Esophagus (tissue), 2 donors: ENCODE results near the gene NMNAT3. TPM values are rescaled to one million over a fixed set of nuclear protein-coding genes. Genes with fewer than 3 reads are reported as not detected.
"Not testable (repeated sequence)": the region's sequence is repeated elsewhere in the genome, so short reads cannot be mapped to it uniquely, and the experiment has no call there.

Source experiments
- H3K27ac ChIP-seq, 2 donors: one replicate each; pipeline ENCODE4 v1.5.1; 2013; ENCODE audit warnings: low read depth in 2 of 2, mild to moderate bottlenecking in 2 of 2, inconsistent platforms in 1 of 2, low read length in 1 of 2, moderate library complexity in 1 of 2
- H3K27me3 ChIP-seq, 2 donors: one replicate each; pipeline ENCODE4 v1.6.1; 2013; ENCODE audit warnings: low read length in 2 of 2, control low read depth in 1 of 2, mild to moderate bottlenecking in 1 of 2; ENCODE audit not compliant: insufficient read depth in 2 of 2, control insufficient read depth in 1 of 2
- H3K36me3 ChIP-seq, 2 donors: one replicate each; pipeline ENCODE4 v1.6.1; 2013; ENCODE audit warnings: low read length in 1 of 2; ENCODE audit not compliant: control insufficient read depth in 2 of 2, insufficient read depth in 2 of 2
- H3K4me1 ChIP-seq, 2 donors: one replicate each; pipeline ENCODE4 v1.6.1; 2013; ENCODE audit warnings: low read length in 1 of 2; ENCODE audit not compliant: control insufficient read depth in 2 of 2, insufficient read depth in 2 of 2
- H3K4me3 ChIP-seq, 2 donors: one replicate each; pipeline ENCODE4 v1.5.1; 2013; ENCODE audit warnings: low read length in 2 of 2, mild to moderate bottlenecking in 2 of 2, low read depth in 1 of 2, moderate library complexity in 1 of 2
- H3K9me3 ChIP-seq, 2 donors: one replicate each; pipeline ENCODE4 v1.6.1; 2013; ENCODE audit warnings: mild to moderate bottlenecking in 2 of 2, low read depth in 1 of 2, low read length in 1 of 2, moderate library complexity in 1 of 2; ENCODE audit not compliant: control insufficient read depth in 2 of 2, insufficient read depth in 1 of 2
- WGBS, 2 donors: extraction: QIAGEN DNeasy Blood & Tissue Kit; methylation state at CpG; one replicate each; pipeline ENCODE4 v1.1.7; 2013; 5-methylcytosine and 5-hydroxymethylcytosine counted together
- polyA plus RNA-seq, 2 donors: library from polyadenylated mRNA; stranded (reverse); fragments of 200-250 nt; gene quantifications; one replicate each; pipeline ENCODE4 v1.2.3, GENCODE V29; 2013
- donor health status: healthy with polysubstance abuse.
- donor health status: Bipolar disorder and iron deficiency.

NMNAT3 gene
- polyA plus RNA-seq, 2 donors: 2.1 to 4.6 TPM

DNA sequence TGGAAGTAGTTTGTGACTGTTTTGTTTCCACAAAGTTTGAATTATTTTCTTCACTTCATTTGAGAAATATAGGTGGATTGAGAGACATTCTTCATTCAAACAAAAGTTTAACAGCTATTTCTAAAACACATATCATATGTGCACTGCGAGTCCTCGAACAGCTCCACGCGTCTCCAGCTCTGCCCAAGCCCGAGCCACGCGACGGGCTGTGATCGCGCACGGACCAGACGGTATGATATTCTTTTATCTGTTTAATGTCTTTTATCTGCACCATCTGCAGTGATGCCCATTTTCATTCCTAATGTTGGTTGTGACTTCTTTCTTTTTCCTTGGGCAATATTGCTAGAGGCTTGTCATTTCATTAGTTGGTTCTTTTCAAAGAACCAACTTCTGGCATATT lies 94.1 kb downstream of the NMNAT3 start:
- 97% methylated on average over 12 of the region's 12 CpGs for WGBS, 2 donors
- H3K27me3 ChIP-seq, H3K27ac ChIP-seq, H3K4me3 ChIP-seq, H3K9me3 ChIP-seq, H3K36me3 ChIP-seq, H3K4me1 ChIP-seq: not testable (repeated sequence)

DNA sequence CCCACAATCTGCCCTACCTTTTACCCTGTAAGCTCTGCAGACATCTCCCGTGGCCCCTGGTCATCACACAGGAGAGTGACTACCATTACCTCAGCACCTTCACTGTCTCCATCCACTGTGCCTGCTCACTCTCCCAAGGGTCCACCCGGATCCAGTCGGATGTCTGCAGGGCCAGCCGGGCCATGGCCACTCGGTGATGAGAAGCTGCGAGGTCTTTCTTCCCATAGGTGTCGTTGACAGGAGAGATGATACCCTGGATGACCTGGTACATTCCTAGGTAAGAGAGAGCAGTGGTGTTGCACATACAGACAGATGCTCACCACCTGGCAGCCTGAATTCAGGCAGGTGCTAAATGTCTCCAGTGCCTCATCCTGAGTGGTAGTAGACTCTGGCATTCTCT lies 99.0 kb downstream of the NMNAT3 start:
- H3K4me1 ChIP-seq: no peaks in the 10 kb centered on the region
- H3K36me3 ChIP-seq: no peaks in the 10 kb centered on the region
- H3K4me3 ChIP-seq: no peak overlapping the region
- WGBS, 2 donors: 92% methylated on average over 7 of the region's 7 CpGs
- H3K27me3 ChIP-seq: no peaks in the 10 kb centered on the region
- H3K27ac ChIP-seq: no peak overlapping the region
- no peaks in the 10 kb centered on the region for H3K9me3 ChIP-seq

DNA sequence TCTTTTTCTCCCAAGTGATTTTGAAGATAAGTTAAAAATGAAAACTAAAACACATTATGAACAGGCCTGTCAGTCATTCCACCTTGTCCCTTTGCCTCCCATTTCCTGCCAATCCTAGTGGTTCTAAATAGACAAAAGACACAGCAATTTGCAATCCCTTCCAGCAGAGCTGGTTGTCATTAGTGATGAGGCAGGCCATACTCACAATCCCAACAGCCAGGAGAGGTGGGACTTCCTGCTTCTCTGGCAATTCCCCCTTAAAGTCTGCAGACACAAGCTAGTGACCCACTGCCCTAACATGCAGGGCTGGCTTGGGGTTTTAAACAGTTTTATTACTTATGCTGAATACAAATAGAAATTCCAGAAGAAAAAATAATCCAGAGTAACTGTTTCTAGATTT lies 99.9 kb downstream of the NMNAT3 start:
- H3K4me1 ChIP-seq: no peaks in the 10 kb centered on the region
- H3K9me3 ChIP-seq: no peaks in the 10 kb centered on the region
- H3K4me3 ChIP-seq: no peak overlapping the region
- no peaks in the 10 kb centered on the region for H3K36me3 ChIP-seq
- no peaks in the 10 kb centered on the region for H3K27me3 ChIP-seq
- no peak overlapping the region for H3K27ac ChIP-seq

DNA sequence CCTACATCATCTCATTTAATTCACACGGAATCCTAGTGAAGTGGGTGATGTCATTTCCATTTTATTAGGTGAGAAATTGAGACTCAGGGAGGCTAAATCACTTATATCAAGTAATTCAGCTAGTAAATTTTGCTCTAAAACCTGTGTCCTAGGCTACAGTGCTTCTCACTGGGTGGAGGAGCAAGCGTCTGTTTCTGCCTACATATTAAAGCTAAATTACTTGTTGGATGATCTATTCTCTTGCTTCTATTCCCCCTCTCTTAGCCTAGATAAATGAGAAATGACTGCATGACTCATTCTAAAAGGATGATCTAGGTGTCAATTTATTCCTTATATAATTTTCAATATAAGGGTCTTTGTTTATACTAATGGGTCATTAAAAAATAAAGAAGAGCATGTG lies 100.4 kb downstream of the NMNAT3 start:
- 93 to 96% methylated on average over 2 of the region's 2 CpGs for WGBS, 2 donors
- H3K36me3 ChIP-seq: no peaks in the 10 kb centered on the region
- no peak overlapping the region for H3K4me3 ChIP-seq
- no peaks in the 10 kb centered on the region for H3K27me3 ChIP-seq
- no peaks in the 10 kb centered on the region for H3K4me1 ChIP-seq
- no peaks in the 10 kb centered on the region for H3K9me3 ChIP-seq
- no peak overlapping the region for H3K27ac ChIP-seq

DNA sequence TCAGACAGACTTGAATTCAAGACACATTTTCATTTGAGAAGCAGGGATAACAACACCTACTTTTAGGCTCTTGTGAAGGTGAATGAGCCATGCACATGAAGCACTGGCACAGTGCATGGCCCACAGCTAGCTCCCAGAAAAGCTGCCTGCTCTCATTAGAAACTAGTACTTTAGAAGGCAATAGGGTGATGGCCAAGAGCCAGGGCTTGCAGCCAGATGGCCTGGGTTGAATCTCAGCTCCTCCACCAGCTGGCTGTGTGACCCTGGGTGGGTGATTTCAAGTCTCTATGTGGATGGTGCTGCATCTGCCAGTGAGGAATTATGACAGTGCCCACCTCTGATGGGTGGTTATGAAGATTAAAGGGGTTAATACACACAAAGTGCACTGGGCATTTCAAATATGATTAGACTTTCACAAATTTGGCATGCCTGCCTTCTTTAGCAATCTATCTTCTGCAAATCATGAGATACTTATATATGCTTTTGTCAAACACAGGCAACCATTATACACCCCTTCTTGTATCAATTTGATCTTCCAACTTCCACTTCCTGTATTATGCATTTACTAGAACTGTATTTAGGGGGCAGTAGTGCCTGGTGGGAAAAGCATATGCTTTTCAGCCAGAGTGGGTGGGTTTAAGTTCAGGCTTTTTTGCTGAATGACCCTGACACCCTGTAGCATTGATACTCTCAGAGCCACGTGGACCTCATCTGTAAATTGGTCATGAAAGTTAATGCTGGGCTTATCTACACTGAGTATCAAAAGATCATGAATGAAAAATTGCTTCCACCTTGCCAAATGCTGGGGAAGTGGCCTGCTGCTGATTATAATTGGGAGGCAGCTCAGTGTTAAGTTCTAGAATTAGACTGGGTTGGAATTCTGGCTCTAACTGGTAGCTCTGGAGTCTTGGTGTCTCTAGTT lies 103.5 kb downstream of the NMNAT3 start:
- Histone ChIP-seq H3K4me3 (no peak overlapping the region), H3K9me3 (no peaks in the 10 kb centered on the region), H3K4me1 (no peaks in the 10 kb centered on the region), H3K36me3 (peaks cover 0 to 5% of the 10 kb centered on the region in 2 donors), H3K27me3 (no peaks in the 10 kb centered on the region), H3K27ac (no peak overlapping the region)
- 34 to 47% methylated on average over 1 of the region's 1 CpG for WGBS, 2 donors

DNA sequence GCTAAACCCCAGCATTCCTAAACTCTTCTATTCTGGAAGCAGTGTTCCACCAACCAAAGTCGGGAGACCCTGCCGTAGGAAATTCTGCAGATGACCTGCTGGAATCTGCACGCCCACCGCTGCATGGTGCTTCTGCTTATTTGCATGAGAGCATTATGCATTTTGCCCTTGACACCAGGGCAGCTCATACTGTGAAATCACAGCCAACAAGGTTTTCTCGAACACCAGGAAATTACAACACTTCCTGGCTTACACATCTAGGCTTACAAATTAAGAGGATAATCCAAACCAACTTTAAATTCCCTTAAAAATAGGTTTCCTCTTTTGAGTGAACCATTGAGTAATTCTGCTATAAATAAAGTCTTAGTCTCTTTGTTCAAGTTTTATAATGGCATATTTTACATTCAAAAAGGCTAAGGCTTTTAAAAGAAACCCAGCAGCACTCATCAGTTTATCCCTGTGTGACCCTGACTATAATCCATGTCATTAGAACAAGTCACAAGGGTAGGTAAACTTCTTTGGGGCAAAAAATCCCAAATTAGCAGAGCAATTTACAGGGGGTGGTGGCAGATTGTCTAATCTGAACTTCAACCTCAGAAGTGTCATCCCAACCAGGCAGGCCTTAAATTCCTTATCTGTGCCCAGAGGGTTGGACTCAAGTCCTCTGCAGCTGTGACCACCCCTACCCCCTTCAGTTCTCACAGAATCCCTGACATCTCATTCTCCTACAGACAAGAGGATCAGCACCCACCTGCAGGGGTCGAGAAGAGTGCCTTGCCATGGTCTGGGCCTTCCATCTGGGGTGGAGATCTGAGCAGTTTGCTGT lies 104.7 kb downstream of the NMNAT3 start:
- Histone ChIP-seq H3K27ac (no peak overlapping the region), H3K27me3 (no peaks in the 10 kb centered on the region), H3K4me1 (no peaks in the 10 kb centered on the region), H3K4me3 (no peak overlapping the region), H3K9me3 (no peaks in the 10 kb centered on the region), H3K36me3 (peaks cover 0 to 5% of the 10 kb centered on the region in 2 donors)
- WGBS, 2 donors: 76 to 80% methylated on average over 6 of the region's 6 CpGs

DNA sequence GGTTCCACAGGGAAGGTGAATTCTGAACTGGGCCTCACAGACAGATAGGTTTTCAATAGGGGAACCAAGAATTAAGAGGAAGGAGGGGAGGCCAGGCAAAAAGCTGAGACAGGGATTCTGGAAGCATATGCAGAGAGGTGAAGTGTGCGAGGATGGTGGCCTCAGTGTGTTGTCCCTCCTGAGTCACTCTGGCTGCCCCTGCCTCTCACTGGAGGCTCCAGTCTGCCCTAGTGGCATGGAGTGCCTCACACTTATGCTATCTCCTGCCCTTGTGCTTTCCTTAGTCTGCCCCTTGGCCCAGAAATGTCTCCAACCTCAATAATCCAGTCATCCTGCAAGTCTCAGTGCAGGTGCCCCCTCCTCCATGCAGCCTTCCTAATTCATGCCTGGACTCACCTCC lies 106.1 kb downstream of the NMNAT3 start:
- 90 to 97% methylated on average over 1 of the region's 1 CpG for WGBS, 2 donors
- Histone ChIP-seq H3K4me1 (no peaks in the 10 kb centered on the region), H3K36me3 (peaks cover 0 to 5% of the 10 kb centered on the region in 2 donors)

DNA sequence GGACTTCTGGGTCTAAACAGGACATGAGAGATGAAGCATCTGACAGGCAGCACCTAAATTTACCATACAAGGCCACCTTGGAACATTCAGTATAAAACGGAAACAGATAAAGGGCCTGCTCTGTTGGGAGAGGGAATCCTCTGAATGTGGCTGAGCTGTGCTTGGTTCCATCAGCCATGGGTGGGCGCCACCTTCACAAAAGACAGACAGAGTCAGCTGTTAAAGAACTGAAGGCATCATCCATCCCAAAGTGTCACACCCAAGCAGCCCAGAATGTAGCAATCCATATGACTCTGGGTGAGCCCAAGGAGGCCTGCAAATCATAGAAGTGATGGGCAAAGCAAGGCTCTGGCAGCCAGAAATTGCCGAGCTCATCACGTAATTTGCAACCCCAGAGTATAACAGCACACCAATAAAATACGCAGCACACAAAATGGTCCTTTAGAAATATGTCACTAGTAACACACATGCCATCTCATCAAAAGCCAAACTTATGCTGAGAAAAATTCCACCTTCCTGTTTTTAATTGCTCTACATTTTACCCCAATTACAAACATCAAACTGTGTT lies 113.4 kb downstream of the NMNAT3 start:
- Histone ChIP-seq H3K27ac (no peak overlapping the region), H3K4me3 (no peak overlapping the region), H3K9me3 (no peaks in the 10 kb centered on the region), H3K4me1 (peaks cover 0 to under 1% of the 10 kb centered on the region in 2 donors), H3K36me3 (no peaks in the 10 kb centered on the region), H3K27me3 (no peaks in the 10 kb centered on the region)
- WGBS, 2 donors: 85 to 91% methylated on average over 5 of the region's 5 CpGs

More for the DNA sequence above, 106.1 kb downstream of the NMNAT3 start:
- H3K4me3 ChIP-seq: no peak overlapping the region
- H3K27me3 ChIP-seq: no peaks in the 10 kb centered on the region
- H3K27ac ChIP-seq: no peak overlapping the region
- no peaks in the 10 kb centered on the region for H3K9me3 ChIP-seq

DNA sequence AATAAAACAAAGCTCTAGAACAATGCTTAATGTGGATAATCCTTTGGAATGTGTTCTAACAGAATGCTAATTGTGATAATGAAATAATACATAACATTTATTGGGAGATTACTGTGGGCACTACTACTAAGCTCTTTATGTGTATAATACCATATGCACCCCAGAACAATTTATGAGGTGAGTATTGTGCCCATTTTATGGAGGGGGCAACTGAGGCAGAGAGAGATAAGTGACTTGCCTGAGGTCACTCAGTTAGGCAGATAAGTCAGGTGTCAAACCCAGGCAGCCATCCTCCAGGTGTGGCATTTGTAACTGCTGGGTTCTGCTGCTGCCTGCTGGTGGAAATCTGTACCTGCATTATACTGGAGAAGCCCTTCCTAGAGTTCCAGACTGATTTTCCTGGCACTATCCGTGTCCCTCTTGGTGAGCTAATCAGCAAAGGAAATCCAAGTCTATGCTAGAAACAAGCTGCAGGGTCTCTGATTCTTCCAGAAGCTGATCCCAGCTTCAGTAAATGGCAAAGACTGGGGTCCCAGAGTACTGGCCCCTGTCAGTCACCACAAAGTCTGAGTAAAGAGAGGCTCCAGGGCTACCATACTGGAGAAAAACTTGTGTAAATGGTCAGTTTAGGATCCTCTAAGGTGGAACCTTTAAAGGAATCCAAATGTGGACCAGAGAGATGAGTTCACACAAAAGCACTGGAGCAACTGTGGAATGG lies 115.7 kb downstream of the NMNAT3 start:
- Histone ChIP-seq H3K27ac (no peak overlapping the region), H3K4me1 (peaks cover 0 to 2% of the 10 kb centered on the region in 2 donors), H3K36me3 (no peaks in the 10 kb centered on the region), H3K9me3 (no peaks in the 10 kb centered on the region), H3K4me3 (no peak overlapping the region), H3K27me3 (no peaks in the 10 kb centered on the region)
- 34 to 38% methylated on average over 1 of the region's 1 CpG for WGBS, 2 donors
